Endothelial cell of umbilical vein (primary cell): ENCODE results near the gene FEZF2. TPM values are rescaled to one million over a fixed set of nuclear protein-coding genes. Genes with fewer than 3 reads are reported as not detected.

Source experiments
- BruUV-seq: library from RNA; stranded (reverse); fragments of 400-500 nt; replicated peaks from 2 replicates; lab custom pipeline; 2021; lab: Mats Ljungman, UMichigan
- CTCF ChIA-PET: fragments of 300-600, 350-600 bp; sonication (Branson Sonifier 250); formaldehyde crosslinking; loops from one replicate; lab custom pipeline; 2021; ENCODE audit warnings: antibody characterized with exemption, inconsistent platforms; lab: Charles Lee
- POLR2A ChIA-PET: fragments of 300-600, 350-600 bp; sonication (Branson Sonifier 250); formaldehyde crosslinking; loops from one replicate; lab custom pipeline; 2021; ENCODE audit warnings: antibody characterized with exemption, inconsistent platforms; lab: Charles Lee
- DNase-seq: peaks from one replicate; pipeline ENCODE4 v3.0.0-alpha.2; 2011; ENCODE audit warnings: low read depth, low spot score
- FAIRE-seq: peaks from 2 replicates; lab custom pipeline; 2011; peaks lifted over from hg19 to GRCh38; lab: Jason Lieb, UNC
- H2AFZ ChIP-seq: 2 replicates; pipeline ENCODE4 v1.6.0; 2012; ENCODE audit warnings: low read depth, low read length, control low read depth, inconsistent platforms
- H3K27ac ChIP-seq: 2 replicates; pipeline ENCODE4 v1.5.1; 2011; ENCODE audit warnings: low read depth, mild to moderate bottlenecking, control low read depth, low read length, moderate library complexity; ENCODE audit not compliant: insufficient read depth
- H3K27me3 ChIP-seq, 2 experiments: 2 replicates each; pipeline versions ENCODE4 v1.6.0 to v1.6.1; 2011; ENCODE audit warnings: low read length in 2 of 2, mixed read lengths in 1 of 2; ENCODE audit not compliant: control insufficient read depth in 2 of 2, insufficient read depth in 2 of 2
- H3K36me3 ChIP-seq, 2 experiments: 2 replicates in 1 of 2; 3 replicates in 1 of 2; pipeline ENCODE4 v1.5.1; 2011; ENCODE audit warnings: low read length in 2 of 2, mild to moderate bottlenecking in 1 of 2, moderate library complexity in 1 of 2; ENCODE audit not compliant: control insufficient read depth in 2 of 2, insufficient read depth in 2 of 2; ENCODE audit errors: extremely low read depth in 1 of 2
- H3K4me1 ChIP-seq: 3 replicates; pipeline ENCODE4 v1.5.1; 2011; ENCODE audit warnings: mild to moderate bottlenecking, low read length; ENCODE audit not compliant: control insufficient read depth, insufficient read depth; ENCODE audit errors: extremely low read depth
- H3K4me2 ChIP-seq: 2 replicates; pipeline ENCODE4 v1.6.1; 2011; ENCODE audit warnings: low read length, control low read depth, mixed read lengths; ENCODE audit not compliant: insufficient read depth
- H3K4me3 ChIP-seq, 3 experiments: fragments of 200-600 bp in 1 of 3; sonication (generic), shearing (Covaris generic) in 1 of 3; replicated peaks in 1 of 3; 2 replicates each; pipeline ENCODE4 v1.5.1; 2011 to 2016; ENCODE audit warnings: control low read depth in 3 of 3, low read length in 3 of 3, mild to moderate bottlenecking in 2 of 3, inconsistent platforms in 1 of 3, low read depth in 1 of 3, moderate library complexity in 1 of 3; ENCODE audit not compliant: insufficient read depth in 1 of 3
- H3K79me2 ChIP-seq: 2 replicates; pipeline ENCODE4 v1.6.0; 2012; ENCODE audit warnings: low read length, inconsistent platforms; ENCODE audit not compliant: control insufficient read depth, insufficient read depth
- H3K9ac ChIP-seq: replicated peaks from 2 replicates; pipeline ENCODE3; 2011; ENCODE audit warnings: low read length, control low read depth; ENCODE audit not compliant: insufficient read depth; ENCODE audit errors: extremely low read depth
- H3K9me1 ChIP-seq: replicated peaks from 3 replicates; pipeline ENCODE4 v1.6.0; 2011; ENCODE audit warnings: mild to moderate bottlenecking, low read length; ENCODE audit not compliant: control insufficient read depth, insufficient read depth; ENCODE audit errors: extremely low read depth
- H3K9me3 ChIP-seq: replicated peaks from 2 replicates; pipeline ENCODE4 v1.5.1; 2012; ENCODE audit warnings: low read length, inconsistent platforms; ENCODE audit not compliant: control insufficient read depth, insufficient read depth
- H4K20me1 ChIP-seq: replicated peaks from 2 replicates; pipeline ENCODE3; 2011; ENCODE audit warnings: mild to moderate bottlenecking, low read length; ENCODE audit not compliant: control insufficient read depth, insufficient read depth; ENCODE audit errors: extremely low read depth
- EZH2 ChIP-seq: IDR thresholded peaks from 2 replicates; pipeline ENCODE4 v1.6.1; 2012; ENCODE audit warnings: borderline replicate concordance, low read depth, mild to moderate bottlenecking, moderate library complexity, low read length, inconsistent platforms; ENCODE audit not compliant: severe bottlenecking
- FOS ChIP-seq: IDR thresholded peaks from 2 replicates; pipeline ENCODE4 v1.6.1; 2011; ENCODE audit warnings: mild to moderate bottlenecking, low read length, moderate library complexity, borderline replicate concordance; ENCODE audit not compliant: insufficient read depth
- GATA2 ChIP-seq: IDR thresholded peaks from 2 replicates; pipeline ENCODE4 v1.7.0; 2011; ENCODE audit warnings: low read depth, mild to moderate bottlenecking, moderate library complexity, mixed read lengths, low read length; ENCODE audit not compliant: insufficient read length, insufficient read depth
- JUN ChIP-seq: IDR thresholded peaks from 2 replicates; pipeline ENCODE4 v1.6.1; 2011; ENCODE audit warnings: borderline replicate concordance, low read depth; ENCODE audit not compliant: insufficient read length, insufficient read depth
- MAX ChIP-seq: IDR thresholded peaks from 2 replicates; pipeline ENCODE4 v1.6.1; 2011; ENCODE audit not compliant: insufficient read depth, insufficient read length
- MYC ChIP-seq: IDR thresholded peaks from one replicate; pipeline ENCODE4 v1.6.1; 2011; ENCODE audit warnings: mild to moderate bottlenecking, low read depth, low read length
- POLR2A ChIP-seq: IDR thresholded peaks from 2 replicates; pipeline ENCODE4 v1.6.1; 2012; ENCODE audit warnings: low read depth, mild to moderate bottlenecking, control low read depth, low read length
- POLR2AphosphoS5 ChIP-seq: IDR thresholded peaks from 2 replicates; pipeline ENCODE4 v1.6.1; 2012; ENCODE audit warnings: low read depth, mild to moderate bottlenecking, control low read depth, low read length, moderate library complexity; ENCODE audit not compliant: insufficient read depth
- dilution Hi-C: fragments of 300-500 bp; cut with MboI; formaldehyde crosslinking; loops from one replicate; pipeline ENCODE4 v1.15.0; 2019; ENCODE audit warnings: low sequenced_read_pairs; ENCODE audit not compliant: extremely low pct_ligation_motif_present
- intact Hi-C: fragments of 100-400 bp; cut with micrococcal nuclease; formaldehyde crosslinking; loops from one replicate; pipeline ENCODE4 v1.10.0; 2022
- polyA plus RNA-seq, 4 experiments: library from polyadenylated mRNA; depleted of rRNA in 3 of 4; stranded (reverse) in 3 of 4; unstranded in 1 of 4; fragments of >200 nt; gene quantifications; 2 replicates each; pipeline versions ENCODE4 v1.2.1 to v1.2.3, GENCODE V29; 2011 to 2012; ENCODE audit warnings: missing spikeins in 1 of 4
- total RNA-seq: library from RNA; stranded (reverse); gene quantifications from 2 replicates; pipeline ENCODE4 v1.2.3, GENCODE V29; 2021
- TF ChIP-seq, protein P1 (sequence below), 2 donors: IDR thresholded peaks; 1 replicate in 1 of 2; 2 replicates in 1 of 2; pipeline ENCODE4 v1.5.1; 2011; ENCODE audit warnings: low read length in 2 of 2, mild to moderate bottlenecking in 2 of 2, moderate library complexity in 2 of 2, control low read depth in 1 of 2, inconsistent platforms in 1 of 2, low read depth in 1 of 2; ENCODE audit not compliant: insufficient read depth in 1 of 2; ENCODE audit errors: extremely low read depth in 1 of 2

FEZF2 gene
- total and polyA plus RNA-seq, 2 donors (not counting 3 experiments of a cell fraction or from before 2014, with no cell fraction given), result not detected

GRCh38 chr3:62404321-62404720 is 31.0 kb upstream of the FEZF2 start:
- DNase-seq (no peak), FAIRE-seq (no peak)
- no peak overlapping the region for H2AFZ ChIP-seq
- no peak overlapping the region for H3K9ac ChIP-seq
- H3K27me3 ChIP-seq, result peaks cover 4 to 5% of the 10 kb centered on the region in 2 experiments
- no peak overlapping the region for H3K4me2 ChIP-seq
- H3K79me2 ChIP-seq, result no peaks in the 10 kb centered on the region
- dilution Hi-C loops (no loop called here), intact Hi-C loops (no loop called here)
- H3K36me3 ChIP-seq, result no peaks in the 10 kb centered on the region
- no peaks in the 10 kb centered on the region for H3K9me1 ChIP-seq
- no peaks in the 10 kb centered on the region for H3K9me3 ChIP-seq
- no peaks in the 10 kb centered on the region for H4K20me1 ChIP-seq
- H3K4me1 ChIP-seq, result no peaks in the 10 kb centered on the region
- TF ChIP-seq POLR2A (no peak), EZH2 (no peak), FOS (no peak), MYC (no peak), MAX (no peak), GATA2 (no peak), JUN (no peak), POLR2AphosphoS5 (no peak)
- TF ChIP-seq, protein P1, sequence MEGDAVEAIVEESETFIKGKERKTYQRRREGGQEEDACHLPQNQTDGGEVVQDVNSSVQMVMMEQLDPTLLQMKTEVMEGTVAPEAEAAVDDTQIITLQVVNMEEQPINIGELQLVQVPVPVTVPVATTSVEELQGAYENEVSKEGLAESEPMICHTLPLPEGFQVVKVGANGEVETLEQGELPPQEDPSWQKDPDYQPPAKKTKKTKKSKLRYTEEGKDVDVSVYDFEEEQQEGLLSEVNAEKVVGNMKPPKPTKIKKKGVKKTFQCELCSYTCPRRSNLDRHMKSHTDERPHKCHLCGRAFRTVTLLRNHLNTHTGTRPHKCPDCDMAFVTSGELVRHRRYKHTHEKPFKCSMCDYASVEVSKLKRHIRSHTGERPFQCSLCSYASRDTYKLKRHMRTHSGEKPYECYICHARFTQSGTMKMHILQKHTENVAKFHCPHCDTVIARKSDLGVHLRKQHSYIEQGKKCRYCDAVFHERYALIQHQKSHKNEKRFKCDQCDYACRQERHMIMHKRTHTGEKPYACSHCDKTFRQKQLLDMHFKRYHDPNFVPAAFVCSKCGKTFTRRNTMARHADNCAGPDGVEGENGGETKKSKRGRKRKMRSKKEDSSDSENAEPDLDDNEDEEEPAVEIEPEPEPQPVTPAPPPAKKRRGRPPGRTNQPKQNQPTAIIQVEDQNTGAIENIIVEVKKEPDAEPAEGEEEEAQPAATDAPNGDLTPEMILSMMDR (IDR thresholded peaks at IDR 0.05; ENCODE audit: extremely low read depth in 1 of 2, insufficient read depth in 1 of 2, low read depth in 1 of 2, low read length in 2 of 2), result no peak
- ChIA-PET CTCF (interaction anchor here (0.8 kb wide), 1 partner anchor 15 kb away, joined by 3 read pairs; no protein-coding TSS in a partner anchor), POLR2A (no interaction called here)
- no peak overlapping the region for H3K4me3 ChIP-seq
- no peak overlapping the region for H3K27ac ChIP-seq
- no TSS peak for BruUV-seq
